Thoracic aorta (tissue), 2 donors: ENCODE results near the gene KMT2E. TPM values are rescaled to one million over a fixed set of nuclear protein-coding genes. Genes with fewer than 3 reads are reported as not detected.

Experiments used
- ATAC-seq: fragments of 150-250 bp; one replicate; pipeline ENCODE4 v1.8.0; 2017; ENCODE audit warnings: low read depth; ENCODE audit not compliant: insufficient number of reproducible peaks, low FRiP score
- DNase-seq: peaks from one replicate; pipeline ENCODE4 v3.0.0-alpha.2; 2020; ENCODE audit warnings: low spot score
- H3K27ac ChIP-seq, 2 donors: fragments of 200-600 bp; sonication (generic); 1 replicate in 1 of 2; 2 replicates in 1 of 2; pipeline ENCODE4 v1.5.1; 2016; ENCODE audit warnings: mild to moderate bottlenecking in 2 of 2, moderate library complexity in 2 of 2
- H3K27me3 ChIP-seq: fragments of 200-600 bp; sonication (generic); replicated peaks from 2 replicates; pipeline ENCODE4 v1.6.0; 2016; ENCODE audit warnings: mild to moderate bottlenecking; ENCODE audit not compliant: insufficient read depth
- H3K36me3 ChIP-seq: fragments of 200-600 bp; sonication (generic); one replicate; pipeline ENCODE4 v1.5.1; 2016
- H3K4me1 ChIP-seq, 2 donors: fragments of 200-600 bp; sonication (generic); 1 replicate in 1 of 2; 2 replicates in 1 of 2; pipeline versions ENCODE4 v1.5.1 to v1.6.0; 2016; ENCODE audit warnings: low read depth in 2 of 2, mild to moderate bottlenecking in 1 of 2; ENCODE audit not compliant: control insufficient read depth in 1 of 2
- H3K4me3 ChIP-seq: fragments of 200-600 bp; sonication (generic); 2 replicates; pipeline ENCODE4 v1.5.1; 2016; ENCODE audit warnings: mild to moderate bottlenecking
- H3K9me3 ChIP-seq: fragments of 200-600 bp; sonication (generic); 2 replicates; pipeline ENCODE4 v1.5.1; 2016
- total RNA-seq, 2 donors: library from RNA; depleted of rRNA; stranded (reverse); fragments of >200 nt; gene quantifications; one replicate each; pipeline versions ENCODE4 v1.1.0 to v1.2.3, GENCODE V29; 2016
- TF ChIP-seq, protein P1 (sequence below): fragments of 200-600 bp; sonication (generic); IDR thresholded peaks from one replicate; pipeline ENCODE4 v1.5.1; 2019; ENCODE audit warnings: antibody characterized with exemption

KMT2E gene
- total RNA-seq, 2 donors from 2014 or later = 139 to 140 TPM

DNA sequence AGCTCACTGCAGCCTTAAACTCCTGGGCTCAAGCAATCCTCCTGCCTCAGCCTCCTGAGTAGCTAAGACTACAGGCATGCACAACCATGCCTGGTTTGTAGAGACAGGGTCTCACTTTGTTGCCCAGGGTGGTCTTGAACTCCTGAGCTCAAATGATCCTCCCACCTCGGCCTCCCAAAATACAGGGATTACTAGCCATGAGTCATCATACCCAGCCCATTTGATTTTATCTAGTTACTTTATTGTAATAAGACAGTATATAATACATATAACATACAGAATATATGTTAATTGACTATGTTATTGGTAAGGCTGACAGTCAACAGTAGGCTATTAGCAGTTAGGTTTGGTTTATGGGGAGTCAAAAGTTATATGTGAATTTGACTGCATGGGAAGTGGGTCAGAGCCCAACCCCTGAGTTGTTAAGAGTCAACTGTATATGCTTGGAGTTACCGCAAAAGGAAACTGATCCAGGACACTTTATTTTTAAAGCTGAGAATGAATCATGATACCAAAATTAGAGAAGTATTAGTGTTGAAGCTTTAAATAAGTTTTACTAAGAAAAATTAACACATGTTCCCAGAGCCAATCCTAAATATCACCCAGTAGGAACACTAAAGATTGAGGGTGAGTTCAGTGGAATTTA is 20.7 kb upstream of the KMT2E start:
- Histone ChIP-seq H3K27ac (peak overlapping the region; percentile 50 to 60), H3K4me1 (peaks cover 57 to 59% of the 10 kb centered on the region in 2 donors), H3K9me3 (no peaks in the 10 kb centered on the region), H3K4me3 (peak overlapping the region; percentile 5), H3K36me3 (peaks cover 6% of the 10 kb centered on the region), H3K27me3 (no peaks in the 10 kb centered on the region)
- ATAC-seq (no peak), DNase-seq (no peak)
- TF ChIP-seq, protein P1, sequence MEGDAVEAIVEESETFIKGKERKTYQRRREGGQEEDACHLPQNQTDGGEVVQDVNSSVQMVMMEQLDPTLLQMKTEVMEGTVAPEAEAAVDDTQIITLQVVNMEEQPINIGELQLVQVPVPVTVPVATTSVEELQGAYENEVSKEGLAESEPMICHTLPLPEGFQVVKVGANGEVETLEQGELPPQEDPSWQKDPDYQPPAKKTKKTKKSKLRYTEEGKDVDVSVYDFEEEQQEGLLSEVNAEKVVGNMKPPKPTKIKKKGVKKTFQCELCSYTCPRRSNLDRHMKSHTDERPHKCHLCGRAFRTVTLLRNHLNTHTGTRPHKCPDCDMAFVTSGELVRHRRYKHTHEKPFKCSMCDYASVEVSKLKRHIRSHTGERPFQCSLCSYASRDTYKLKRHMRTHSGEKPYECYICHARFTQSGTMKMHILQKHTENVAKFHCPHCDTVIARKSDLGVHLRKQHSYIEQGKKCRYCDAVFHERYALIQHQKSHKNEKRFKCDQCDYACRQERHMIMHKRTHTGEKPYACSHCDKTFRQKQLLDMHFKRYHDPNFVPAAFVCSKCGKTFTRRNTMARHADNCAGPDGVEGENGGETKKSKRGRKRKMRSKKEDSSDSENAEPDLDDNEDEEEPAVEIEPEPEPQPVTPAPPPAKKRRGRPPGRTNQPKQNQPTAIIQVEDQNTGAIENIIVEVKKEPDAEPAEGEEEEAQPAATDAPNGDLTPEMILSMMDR = no peak

DNA sequence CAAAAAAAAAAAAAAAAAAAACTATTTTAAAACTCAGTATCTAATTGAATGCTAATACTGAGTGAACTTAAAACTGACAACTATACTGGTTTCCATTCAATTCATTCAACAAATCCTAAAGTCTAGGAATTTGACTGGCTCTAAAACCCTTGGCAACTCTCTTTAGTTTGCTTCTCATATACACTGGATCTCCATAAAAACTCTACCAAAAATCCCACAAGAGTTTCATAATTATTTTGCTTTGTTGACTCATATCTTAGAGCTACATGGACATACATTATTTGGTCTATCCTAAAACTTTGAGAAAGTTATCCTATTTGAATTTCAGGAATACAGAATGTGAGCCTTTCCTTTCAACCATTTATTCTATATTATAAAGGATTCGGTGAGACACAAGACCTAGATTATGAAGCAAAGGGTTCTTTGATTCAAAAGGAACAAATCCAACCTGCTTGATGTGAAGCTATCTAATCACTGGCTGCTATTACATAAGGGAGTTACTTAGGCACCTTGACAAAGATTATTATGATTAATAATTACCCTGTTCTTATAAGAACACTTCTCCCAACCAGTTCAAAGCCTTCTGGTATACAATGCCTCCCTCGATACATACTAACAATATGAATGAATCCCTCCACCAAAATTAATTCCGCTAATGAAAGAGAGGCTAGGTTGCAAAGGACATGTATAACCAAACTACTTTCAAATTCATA is 15.8 kb upstream of the KMT2E start:
- ATAC-seq (no peak), DNase-seq (no peak)
- Histone ChIP-seq H3K36me3 (no peaks in the 10 kb centered on the region), H3K4me3 (no peak overlapping the region), H3K9me3 (no peaks in the 10 kb centered on the region), H3K4me1 (peaks cover 67 to 100% of the 10 kb centered on the region in 2 donors), H3K27me3 (no peaks in the 10 kb centered on the region), H3K27ac (peak overlapping the region; percentile 1 to 4)
- TF ChIP-seq, protein P1 = no peak

DNA sequence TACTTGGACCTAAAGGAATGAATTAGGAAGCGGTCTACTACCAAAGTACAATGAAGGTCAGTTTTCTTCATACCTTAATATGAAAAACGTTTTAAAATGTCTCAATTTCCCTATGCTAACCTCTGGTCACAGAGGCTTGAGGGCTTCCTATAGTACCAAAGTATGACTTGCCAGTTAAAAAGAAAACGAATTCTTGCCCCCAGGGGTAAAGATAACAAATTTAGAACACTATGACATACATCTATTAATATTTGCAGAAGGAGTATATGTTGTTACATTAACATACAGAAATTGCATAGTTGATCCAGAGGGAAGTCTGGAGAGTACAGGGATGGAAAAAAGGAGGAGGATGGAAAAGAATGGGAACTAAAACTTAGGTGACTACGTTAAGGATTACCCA is 13.8 kb upstream of the KMT2E start:
- Histone ChIP-seq H3K27ac (peak overlapping the region; percentile 41 to 83), H3K36me3 (no peaks in the 10 kb centered on the region), H3K9me3 (no peaks in the 10 kb centered on the region), H3K27me3 (no peaks in the 10 kb centered on the region), H3K4me3 (no peak overlapping the region), H3K4me1 (peaks cover 70 to 98% of the 10 kb centered on the region in 2 donors)
- no peak for ATAC-seq
- no peak for DNase-seq
- TF ChIP-seq, protein P1 = no peak

DNA sequence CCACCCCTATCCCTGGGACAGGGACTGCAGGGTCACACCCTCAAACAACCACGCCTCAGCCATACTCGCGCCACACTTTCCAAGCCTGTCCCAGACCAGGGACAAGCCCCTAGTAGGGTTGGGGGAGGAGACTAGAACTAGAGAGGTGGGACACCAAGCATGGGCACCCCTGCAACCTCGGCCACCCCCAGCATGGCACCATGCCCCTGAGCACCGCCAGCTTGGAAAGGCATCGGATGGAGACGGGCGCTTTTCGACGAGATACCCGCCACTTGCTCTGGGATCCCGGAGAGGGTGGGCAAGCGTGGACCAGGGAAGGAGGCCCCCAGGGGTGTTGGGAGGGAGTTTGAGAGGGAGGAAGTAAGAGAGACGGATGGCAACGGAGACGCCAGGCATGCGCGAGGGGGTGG is 13.1 kb upstream of the KMT2E start:
- DNase-seq (no peak), ATAC-seq (no peak)
- Histone ChIP-seq H3K4me3 (no peak overlapping the region), H3K9me3 (no peaks in the 10 kb centered on the region), H3K27ac (peak overlapping the region; percentile 77 to 83), H3K27me3 (no peaks in the 10 kb centered on the region), H3K36me3 (no peaks in the 10 kb centered on the region), H3K4me1 (peaks cover 66 to 98% of the 10 kb centered on the region in 2 donors)
- TF ChIP-seq, protein P1 = no peak

DNA sequence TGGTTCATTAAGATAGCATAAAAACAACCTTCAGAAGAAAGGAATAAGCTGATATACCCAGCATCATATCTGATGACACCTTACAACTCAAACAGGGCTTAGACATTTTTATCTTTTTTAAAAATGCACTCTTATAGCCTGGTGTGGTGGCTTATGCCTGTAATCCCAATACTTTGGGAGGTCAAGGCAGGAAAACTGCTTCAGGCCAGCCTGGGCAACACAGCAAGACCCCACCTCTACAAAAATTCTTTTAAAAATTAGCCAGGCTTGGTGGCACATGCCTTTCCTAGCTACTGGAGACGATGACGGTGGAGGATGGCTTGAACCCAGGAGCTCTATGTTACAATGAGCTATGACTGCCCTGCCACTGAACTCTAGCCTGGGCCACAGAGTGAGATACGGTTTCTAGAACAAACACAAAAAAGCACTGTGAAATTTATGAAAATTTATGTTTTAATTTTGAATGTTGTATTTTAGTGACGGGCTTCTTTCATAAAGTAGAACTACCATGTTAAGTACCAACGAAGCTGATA is 12.3 kb upstream of the KMT2E start:
- H3K36me3 ChIP-seq = no peaks in the 10 kb centered on the region
- peak overlapping the region; percentile 77 to 83 for H3K27ac ChIP-seq
- TF ChIP-seq, protein P1 = no peak
- no peaks in the 10 kb centered on the region for H3K27me3 ChIP-seq
- peaks cover 65 to 98% of the 10 kb centered on the region in 2 donors for H3K4me1 ChIP-seq
- DNase-seq (no peak), ATAC-seq (no peak)
- no peaks in the 10 kb centered on the region for H3K9me3 ChIP-seq
- H3K4me3 ChIP-seq = peak overlapping the region; percentile 1
